K562 (cell line): ENCODE results near the gene CGGBP1. TPM values are rescaled to one million over a fixed set of nuclear protein-coding genes. Genes with fewer than 3 reads are reported as not detected.

Experiments used
- ATAC-seq: fragments of 200-7000 bp; cut with Tn5 transposase; 3 replicates; pipeline ENCODE4 v1.9.1; 2020; ENCODE audit warnings: moderate library complexity
- BruUV-seq: library from RNA; stranded (reverse); fragments of 400-500 nt; replicated peaks from 2 replicates; lab custom pipeline; 2021; lab: Mats Ljungman, UMichigan
- CTCF ChIA-PET: fragments of 300-600 bp; formaldehyde crosslinking; extraction: SDS; loops from one replicate; lab custom pipeline; 2021; ENCODE audit warnings: low intra/inter-chr PET ratio; lab: Yijun Ruan, JAX
- POLR2A ChIA-PET: fragments of 300-600, 350-650 bp; sonication (Branson Sonifier 250); formaldehyde crosslinking; extraction: SDS; loops from one replicate; lab custom pipeline; 2021; ENCODE audit warnings: antibody characterized with exemption, inconsistent platforms; lab: Yijun Ruan, JAX
- DNase-seq, 4 experiments: peaks; one replicate each; pipeline versions ENCODE4 v3.0.0 to v3.0.0-alpha.2; 2011 to 2018; ENCODE audit warnings: low spot score in 3 of 4, mixed read lengths in 3 of 4; ENCODE audit errors: extremely low read depth in 1 of 4
- FAIRE-seq: peaks from 2 replicates; lab custom pipeline; 2011; peaks lifted over from hg19 to GRCh38; lab: Jason Lieb, UNC
- H2AFZ ChIP-seq: 2 replicates; pipeline ENCODE4 v1.6.0; 2011; ENCODE audit warnings: low read depth, low read length, control low read depth, inconsistent platforms
- H3K27ac ChIP-seq: fragments of 200-600 bp; 3 replicates; pipeline ENCODE4 v1.8.0; 2011; ENCODE audit warnings: low read depth, mild to moderate bottlenecking, control low read depth, inconsistent platforms, low read length, moderate library complexity, mixed read lengths; ENCODE audit errors: extremely low read depth
- H3K27me3 ChIP-seq, 2 experiments: fragments of 300-600 bp in 1 of 2; 2 replicates in 1 of 2; 3 replicates in 1 of 2; pipeline versions ENCODE4 v1.6.0 to v1.8.0; 2011; ENCODE audit warnings: inconsistent platforms in 2 of 2, low read length in 2 of 2, mild to moderate bottlenecking in 1 of 2, mixed read lengths in 1 of 2, moderate library complexity in 1 of 2; ENCODE audit not compliant: control insufficient read depth in 2 of 2, insufficient read depth in 2 of 2
- H3K36me3 ChIP-seq: fragments of 300-600 bp; 3 replicates; pipeline ENCODE4 v1.8.0; 2011; ENCODE audit warnings: mild to moderate bottlenecking, low read length, inconsistent platforms; ENCODE audit not compliant: control insufficient read depth, insufficient read depth
- H3K4me1 ChIP-seq, 2 experiments: fragments of 200-600 bp in 1 of 2; replicated peaks in 1 of 2; 2 replicates in 1 of 2; 3 replicates in 1 of 2; pipeline versions ENCODE4 v1.5.1 to v1.8.0; 2011; ENCODE audit warnings: inconsistent platforms in 2 of 2, low read length in 2 of 2, mild to moderate bottlenecking in 1 of 2, mixed read lengths in 1 of 2, moderate library complexity in 1 of 2; ENCODE audit not compliant: control insufficient read depth in 2 of 2, insufficient read depth in 2 of 2
- H3K4me2 ChIP-seq: 2 replicates; pipeline ENCODE4 v1.6.1; 2011; ENCODE audit warnings: low read length, control low read depth, inconsistent platforms, mixed read lengths; ENCODE audit not compliant: insufficient read depth
- H3K4me3 ChIP-seq: fragments of 200-600 bp; sonication (generic), shearing (Covaris generic); 2 replicates; pipeline ENCODE4 v1.5.1; 2016; ENCODE audit warnings: control low read depth, inconsistent platforms
- H3K79me2 ChIP-seq: fragments of 200-600 bp; 3 replicates; pipeline ENCODE4 v1.8.0; 2011; ENCODE audit warnings: low read length, inconsistent platforms; ENCODE audit not compliant: control insufficient read depth, insufficient read depth
- H3K9ac ChIP-seq, 2 experiments: 2 replicates each; pipeline versions ENCODE4 v1.6.0 to v1.6.1; 2011; ENCODE audit warnings: low read depth in 2 of 2, low read length in 2 of 2, control low read depth in 1 of 2, inconsistent platforms in 1 of 2, mild to moderate bottlenecking in 1 of 2, mixed read lengths in 1 of 2; ENCODE audit not compliant: insufficient read depth in 1 of 2
- H3K9me1 ChIP-seq: one replicate; pipeline ENCODE4 v1.6.0; 2011; ENCODE audit warnings: inconsistent platforms, mild to moderate bottlenecking, low read length, moderate library complexity; ENCODE audit not compliant: control insufficient read depth, insufficient read depth
- H3K9me3 ChIP-seq: replicated peaks from 2 replicates; pipeline ENCODE4 v1.5.1; 2011; ENCODE audit warnings: low read depth, low read length, inconsistent platforms; ENCODE audit not compliant: control insufficient read depth, insufficient read depth
- H4K20me1 ChIP-seq: replicated peaks from 2 replicates; pipeline ENCODE4 v1.6.1; 2011; ENCODE audit warnings: low read length, inconsistent platforms, mixed read lengths; ENCODE audit not compliant: control insufficient read depth, insufficient read depth
- CBFA2T3 ChIP-seq: fragments of 450-650 bp; IDR thresholded peaks from 2 replicates; pipeline ENCODE4 v1.6.1; 2017
- CHD4 ChIP-seq: fragments of 200-600 bp; sonication (generic); IDR thresholded peaks from 3 replicates; pipeline ENCODE4 v1.6.1; 2012; ENCODE audit warnings: low read depth, mild to moderate bottlenecking, mixed read lengths, low read length, inconsistent platforms; ENCODE audit not compliant: insufficient read depth, insufficient replicate concordance, poor library complexity, severe bottlenecking
- MEIS2 ChIP-seq: fragments of 450-650 bp; IDR thresholded peaks from 2 replicates; pipeline ENCODE4 v1.6.1; 2014; ENCODE audit warnings: mild to moderate bottlenecking; ENCODE audit not compliant: partially characterized antibody
- POLR3A ChIP-seq: IDR thresholded peaks from 2 replicates; pipeline ENCODE4 v1.6.1; 2011; ENCODE audit warnings: borderline replicate concordance, mild to moderate bottlenecking, moderate library complexity; ENCODE audit not compliant: insufficient read length, insufficient read depth; ENCODE audit errors: extremely low read depth
- TOE1 ChIP-seq, 2 experiments: fragments of 450-650 bp in 1 of 2; sonication (generic) in 1 of 2; formaldehyde crosslinking in 1 of 2; IDR thresholded peaks; 2 replicates each; pipeline versions ENCODE4 v1.7.1 to v1.8.0; 2016 to 2022; ENCODE audit warnings: borderline replicate concordance in 2 of 2, mild to moderate bottlenecking in 2 of 2, antibody characterized with exemption in 1 of 2, inconsistent platforms in 1 of 2, low read depth in 1 of 2, missing genetic modification reagents in 1 of 2, moderate library complexity in 1 of 2
- ZBTB7A ChIP-seq: IDR thresholded peaks from 2 replicates; pipeline ENCODE4 v1.6.1; 2011; ENCODE audit warnings: low read depth, mild to moderate bottlenecking, low read length, moderate library complexity, borderline replicate concordance; ENCODE audit not compliant: control insufficient read depth
- ZFP30 ChIP-seq: fragments of 250-450 bp; sonication (Bioruptor Pico); IDR thresholded peaks from 2 replicates; pipeline ENCODE4 v1.8.0; 2022; ENCODE audit warnings: moderate library complexity, mild to moderate bottlenecking, inconsistent platforms, borderline replicate concordance
- WGBS: fragments of 100-300 bp; shearing (Covaris generic); methylation state at CpG from one replicate; pipeline ENCODE4 v1.1.6; 2016; ENCODE audit warnings: low coverage, mixed read lengths; ENCODE audit not compliant: insufficient coverage; ENCODE audit errors: missing lambda C conversion rate; 5-methylcytosine and 5-hydroxymethylcytosine counted together
- in situ Hi-C: fragments of 300-500 bp; cut with MboI; formaldehyde crosslinking; loops from 4 replicates; pipeline ENCODE4 v1.15.0; 2018; ENCODE audit warnings: inconsistent platforms, mixed read lengths
- intact Hi-C: fragments of 100-400 bp; cut with micrococcal nuclease; formaldehyde crosslinking; loops from 2 replicates; pipeline ENCODE4 v1.14.2; 2022
- polyA plus RNA-seq, 8 experiments: library from polyadenylated mRNA; depleted of rRNA in 4 of 8; stranded (reverse) in 5 of 8; unstranded in 3 of 8; fragments of >200 nt; fragmentation: Nextera tagmentation in 2 of 8; fragmentation: Illumina TruSeq in 1 of 8; extraction: Ambion mirVana in 2 of 8; extraction: Trizol in 1 of 8; gene quantifications; 2 replicates each; pipeline versions ENCODE4 v1.2.1 to v1.2.3, GENCODE V29; 2011 to 2014; ENCODE audit warnings: inconsistent platforms in 1 of 8, missing spikeins in 1 of 8
- total RNA-seq, 7 experiments: library from RNA; depleted of rRNA in 6 of 7; stranded (reverse); fragments of >200 nt in 6 of 7; fragmentation: Illumina TruSeq in 2 of 7; extraction: Trizol in 2 of 7; gene quantifications; 2 replicates each; pipeline versions ENCODE4 v1.2.1 to v1.2.3, GENCODE V29; 2011 to 2021; ENCODE audit warnings: low replicate concordance in 1 of 7
- TF ChIP-seq, protein P1 (sequence below): fragments of 250-450 bp; sonication (Bioruptor Pico); IDR thresholded peaks from 2 replicates; pipeline ENCODE4 v1.5.0; 2021
- TF ChIP-seq, protein P2 (sequence below), 2 experiments: IDR thresholded peaks in 1 of 2; conservative IDR thresholded peaks in 1 of 2; 2 replicates each; pipeline ENCODE4 v1.6.1; 2016; ENCODE audit warnings: low read depth in 2 of 2, mild to moderate bottlenecking in 1 of 2, missing compliant biosample characterization in 1 of 2, missing genetic modification characterization in 1 of 2, moderate library complexity in 1 of 2
- TF ChIP-seq, protein P3 (sequence below): fragments of 450-650 bp; IDR thresholded peaks from 2 replicates; pipeline ENCODE4 v1.6.1; 2016

Gene CGGBP1
- total and polyA plus RNA-seq, 9 of the 15 experiments (the other 6 are each of a cell fraction or from before 2014, with no cell fraction given), result 14.4 to 47.8 (median 37.8) TPM

DNA sequence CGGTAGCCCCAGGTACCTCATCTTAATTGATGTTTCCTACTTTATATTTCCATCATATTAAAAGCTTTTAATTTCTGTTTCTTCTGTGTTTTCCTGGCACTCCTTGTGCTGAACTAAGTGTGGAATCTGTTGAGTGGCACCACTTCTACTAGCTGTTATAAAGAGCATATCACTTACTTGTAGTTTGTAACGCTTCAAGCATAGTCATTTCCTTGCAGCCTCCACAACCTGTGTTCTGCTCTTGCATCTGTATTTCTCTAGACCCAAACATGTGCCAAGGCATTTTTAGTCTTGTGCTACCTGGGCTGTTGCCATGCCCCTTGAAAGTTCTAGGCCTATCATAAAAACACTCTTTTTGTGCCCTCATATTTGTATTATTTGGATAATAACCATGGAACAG is 16.3 kb upstream of the CGGBP1 start (continued):
- TF ChIP-seq, protein P1, sequence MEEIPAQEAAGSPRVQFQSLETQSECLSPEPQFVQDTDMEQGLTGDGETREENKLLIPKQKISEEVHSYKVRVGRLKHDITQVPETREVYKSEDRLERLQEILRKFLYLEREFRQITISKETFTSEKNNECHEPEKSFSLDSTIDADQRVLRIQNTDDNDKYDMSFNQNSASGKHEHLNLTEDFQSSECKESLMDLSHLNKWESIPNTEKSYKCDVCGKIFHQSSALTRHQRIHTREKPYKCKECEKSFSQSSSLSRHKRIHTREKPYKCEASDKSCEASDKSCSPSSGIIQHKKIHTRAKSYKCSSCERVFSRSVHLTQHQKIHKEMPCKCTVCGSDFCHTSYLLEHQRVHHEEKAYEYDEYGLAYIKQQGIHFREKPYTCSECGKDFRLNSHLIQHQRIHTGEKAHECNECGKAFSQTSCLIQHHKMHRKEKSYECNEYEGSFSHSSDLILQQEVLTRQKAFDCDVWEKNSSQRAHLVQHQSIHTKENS (CRISPR knock-in tag), result no peak
- no peak for TF ChIP-seq CBFA2T3
- no peak for TF ChIP-seq TOE1 (IDR thresholded peaks at IDR 0.05; ENCODE audit: borderline replicate concordance)
- TF ChIP-seq TOE1 (CRISPR knock-in tag; IDR thresholded peaks at IDR 0.05; ENCODE audit: borderline replicate concordance, low read depth), result no peak
- no peak for TF ChIP-seq POLR3A
- TF ChIP-seq CHD4, result no peak

DNA sequence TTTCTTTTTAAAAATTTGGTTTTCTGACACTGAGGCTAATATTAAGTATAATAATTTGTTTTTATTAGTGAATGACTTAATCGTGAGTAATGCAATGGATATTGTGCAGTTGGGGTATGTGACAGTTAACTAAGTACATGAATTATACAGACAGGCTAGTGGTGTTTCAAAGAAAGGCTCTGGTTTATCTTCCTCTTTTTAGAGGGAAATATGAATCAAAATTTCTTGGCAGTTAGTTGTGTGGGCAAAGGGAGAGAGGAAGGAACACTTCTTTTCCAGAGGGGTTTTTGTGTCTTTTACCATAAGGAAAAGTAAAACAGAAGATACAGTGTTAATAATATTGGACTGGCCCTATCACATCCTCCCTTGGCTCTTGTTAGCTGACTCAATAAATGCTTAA is 2.9 kb upstream of the CGGBP1 start:
- TF ChIP-seq ZBTB7A (no peak), MEIS2 (peak; percentile 46), ZFP30 (CRISPR knock-in tag) (no peak)
- TF ChIP-seq, protein P2, sequence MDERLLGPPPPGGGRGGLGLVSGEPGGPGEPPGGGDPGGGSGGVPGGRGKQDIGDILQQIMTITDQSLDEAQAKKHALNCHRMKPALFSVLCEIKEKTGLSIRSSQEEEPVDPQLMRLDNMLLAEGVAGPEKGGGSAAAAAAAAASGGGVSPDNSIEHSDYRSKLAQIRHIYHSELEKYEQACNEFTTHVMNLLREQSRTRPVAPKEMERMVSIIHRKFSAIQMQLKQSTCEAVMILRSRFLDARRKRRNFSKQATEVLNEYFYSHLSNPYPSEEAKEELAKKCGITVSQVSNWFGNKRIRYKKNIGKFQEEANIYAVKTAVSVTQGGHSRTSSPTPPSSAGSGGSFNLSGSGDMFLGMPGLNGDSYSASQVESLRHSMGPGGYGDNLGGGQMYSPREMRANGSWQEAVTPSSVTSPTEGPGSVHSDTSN (CRISPR knock-in tag; IDR thresholded peaks at IDR 0.05; ENCODE audit: low read depth), result no peak
- TF ChIP-seq, protein P2 (tag; conservative IDR thresholded peaks at IDR 0.05; ENCODE audit: low read depth), result peak; percentile 50
- TF ChIP-seq, protein P3, sequence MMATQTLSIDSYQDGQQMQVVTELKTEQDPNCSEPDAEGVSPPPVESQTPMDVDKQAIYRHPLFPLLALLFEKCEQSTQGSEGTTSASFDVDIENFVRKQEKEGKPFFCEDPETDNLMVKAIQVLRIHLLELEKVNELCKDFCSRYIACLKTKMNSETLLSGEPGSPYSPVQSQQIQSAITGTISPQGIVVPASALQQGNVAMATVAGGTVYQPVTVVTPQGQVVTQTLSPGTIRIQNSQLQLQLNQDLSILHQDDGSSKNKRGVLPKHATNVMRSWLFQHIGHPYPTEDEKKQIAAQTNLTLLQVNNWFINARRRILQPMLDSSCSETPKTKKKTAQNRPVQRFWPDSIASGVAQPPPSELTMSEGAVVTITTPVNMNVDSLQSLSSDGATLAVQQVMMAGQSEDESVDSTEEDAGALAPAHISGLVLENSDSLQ, result peak; percentile 15; the same call in 1 of the 2 replicates
- peaks cover 0 to 10% of the 10 kb centered on the region in 2 experiments; a peak in 2 of 5 replicates for H3K4me1 ChIP-seq
- peaks cover 94% of the 10 kb centered on the region for H3K79me2 ChIP-seq
- no TSS peak for BruUV-seq
- ChIA-PET CTCF (no interaction called here), POLR2A (interaction anchor here (0.6 kb wide), 1 partner anchor 89 kb away, joined by 3 read pairs; no protein-coding TSS in a partner anchor)
- H3K9ac ChIP-seq, result peak overlapping the region in 1 of 2 experiments; percentile 83; a peak in 2 of 4 replicates
- intact Hi-C loops (no loop called here), in situ Hi-C loops (no loop called here)
- H3K27ac ChIP-seq, result peak overlapping the region; percentile 33; the same call in 1 of the 3 replicates
- H3K4me3 ChIP-seq, result peak overlapping the region; percentile 96; the same call in 1 of the 2 replicates
- H4K20me1 ChIP-seq, result 0 out of 2 replicates have a peak, but pooled peaks cover 2% of the 10 kb centered on the region
- FAIRE-seq (no peak), ATAC-seq (no peak), DNase-seq (no peak)
- peak overlapping the region; percentile 49 for H3K4me2 ChIP-seq
- H3K9me3 ChIP-seq, result no peaks in the 10 kb centered on the region; the same call in 1 of the 2 replicates
- no peak overlapping the region for H2AFZ ChIP-seq
- WGBS, result 0% methylated on average over 1 of the region's 1 CpG
- no peaks in the 10 kb centered on the region for H3K9me1 ChIP-seq
- peaks cover 19% of the 10 kb centered on the region; the same call in 1 of the 3 replicates for H3K36me3 ChIP-seq
- no peaks in the 10 kb centered on the region for H3K27me3 ChIP-seq
